Gastroesophageal sphincter (tissue), 2 donors: ENCODE measurements around the gene ICA1.

ENCODE experiments used
- POLR2A ChIP-seq, 2 donors: fragments of 450-650 bp; IDR thresholded peaks; one replicate each; pipeline ENCODE4 v1.6.1; 2017; ENCODE audit warnings: antibody characterized with exemption in 2 of 2, mild to moderate bottlenecking in 2 of 2, moderate library complexity in 1 of 2
- POLR2AphosphoS5 ChIP-seq: sonication (generic); formaldehyde crosslinking; IDR thresholded peaks from one replicate; pipeline ENCODE4 v1.6.1; 2017; ENCODE audit warnings: antibody characterized with exemption

DNA sequence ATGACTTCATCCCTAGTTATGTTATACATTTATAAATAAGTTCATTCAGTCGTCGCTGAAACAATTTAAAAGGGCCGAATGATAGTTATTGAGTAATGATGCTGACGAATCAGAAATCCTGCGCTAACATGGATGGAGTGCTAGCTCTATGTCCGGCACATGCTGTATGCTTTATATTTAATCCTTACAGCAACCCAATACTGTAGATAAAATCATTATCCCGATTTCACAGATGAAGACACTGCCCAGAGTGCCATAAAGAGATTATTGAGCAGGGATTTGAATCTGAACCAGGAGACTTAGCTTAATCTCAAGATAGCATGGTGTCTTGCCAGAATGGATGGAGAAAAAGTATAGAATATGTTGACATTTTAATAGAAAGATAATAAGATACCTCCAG is 1.1 kb upstream of the ICA1 start:
- TF ChIP-seq POLR2AphosphoS5 (no peak), POLR2A (IDR thresholded peaks at IDR 0.05) (no peak)
